ENCODE results near the gene TMPRSS2. TPM values are rescaled to one million over a fixed set of nuclear protein-coding genes. Genes with fewer than 3 reads are reported as not detected.

Gene TMPRSS2
- total and polyA plus RNA-seq, 3 donors from 2014 or later: 2.3 to 5.6 (median 3.9) TPM

GRCh38 chr21:41441546-41441945, 66.4 kb downstream of the TMPRSS2 start:
- H3K4me3 ChIP-seq: no peak overlapping the region
- intact Hi-C loops (cut with DNase I; ENCODE audit: low total_unique reads): no loop called here
- WGBS, 2 donors: 92 to 95% methylated on average over 14 of the region's 14 CpGs
- no peaks in the 10 kb centered on the region for H3K36me3 ChIP-seq (ENCODE audit: low read depth, missing control alignments)
- TF ChIP-seq, protein P1, sequence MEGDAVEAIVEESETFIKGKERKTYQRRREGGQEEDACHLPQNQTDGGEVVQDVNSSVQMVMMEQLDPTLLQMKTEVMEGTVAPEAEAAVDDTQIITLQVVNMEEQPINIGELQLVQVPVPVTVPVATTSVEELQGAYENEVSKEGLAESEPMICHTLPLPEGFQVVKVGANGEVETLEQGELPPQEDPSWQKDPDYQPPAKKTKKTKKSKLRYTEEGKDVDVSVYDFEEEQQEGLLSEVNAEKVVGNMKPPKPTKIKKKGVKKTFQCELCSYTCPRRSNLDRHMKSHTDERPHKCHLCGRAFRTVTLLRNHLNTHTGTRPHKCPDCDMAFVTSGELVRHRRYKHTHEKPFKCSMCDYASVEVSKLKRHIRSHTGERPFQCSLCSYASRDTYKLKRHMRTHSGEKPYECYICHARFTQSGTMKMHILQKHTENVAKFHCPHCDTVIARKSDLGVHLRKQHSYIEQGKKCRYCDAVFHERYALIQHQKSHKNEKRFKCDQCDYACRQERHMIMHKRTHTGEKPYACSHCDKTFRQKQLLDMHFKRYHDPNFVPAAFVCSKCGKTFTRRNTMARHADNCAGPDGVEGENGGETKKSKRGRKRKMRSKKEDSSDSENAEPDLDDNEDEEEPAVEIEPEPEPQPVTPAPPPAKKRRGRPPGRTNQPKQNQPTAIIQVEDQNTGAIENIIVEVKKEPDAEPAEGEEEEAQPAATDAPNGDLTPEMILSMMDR (IDR thresholded peaks at IDR 0.05): no peak
- no peak for TF ChIP-seq POLR2A (IDR thresholded peaks at IDR 0.05)
- no peaks in the 10 kb centered on the region for H3K4me1 ChIP-seq
- H3K9me3 ChIP-seq: no peaks in the 10 kb centered on the region
- no peaks in the 10 kb centered on the region for H3K27me3 ChIP-seq
- H3K27ac ChIP-seq: no peak overlapping the region
- no peak for DNase-seq

DNA sequence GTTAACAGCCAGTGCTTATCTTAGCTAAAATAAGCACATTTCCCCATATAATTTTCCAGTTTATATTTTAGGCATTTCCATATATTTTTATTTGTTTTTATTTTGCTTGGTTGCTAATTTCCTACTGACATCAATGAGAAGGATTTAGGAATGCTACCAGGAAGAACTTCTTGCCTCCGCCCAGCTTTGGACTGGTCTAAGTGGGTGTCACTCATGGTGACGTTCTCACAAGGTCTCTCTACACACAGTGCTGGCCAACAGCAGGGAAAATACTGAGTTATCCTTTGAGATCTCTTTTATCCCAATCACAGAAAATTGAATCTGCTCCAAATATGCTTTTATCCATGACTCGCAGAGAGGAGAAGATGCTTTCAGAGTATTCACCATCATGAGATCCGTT, 68.7 kb downstream of the TMPRSS2 start:
- TF ChIP-seq POLR2A (IDR thresholded peaks at IDR 0.05): no peak
- TF ChIP-seq, protein P1 (IDR thresholded peaks at IDR 0.05): no peak
- no peaks in the 10 kb centered on the region for H3K4me1 ChIP-seq
- 80 to 88% methylated on average over 4 of the region's 4 CpGs for WGBS, 2 donors
- H3K27me3 ChIP-seq: no peaks in the 10 kb centered on the region
- H3K27ac ChIP-seq: no peak overlapping the region
- no peak for DNase-seq
- H3K36me3 ChIP-seq (ENCODE audit: low read depth, missing control alignments): no peaks in the 10 kb centered on the region
- intact Hi-C loops (cut with DNase I; ENCODE audit: low total_unique reads): no loop called here
- no peak overlapping the region for H3K4me3 ChIP-seq
- H3K9me3 ChIP-seq: no peaks in the 10 kb centered on the region

DNA sequence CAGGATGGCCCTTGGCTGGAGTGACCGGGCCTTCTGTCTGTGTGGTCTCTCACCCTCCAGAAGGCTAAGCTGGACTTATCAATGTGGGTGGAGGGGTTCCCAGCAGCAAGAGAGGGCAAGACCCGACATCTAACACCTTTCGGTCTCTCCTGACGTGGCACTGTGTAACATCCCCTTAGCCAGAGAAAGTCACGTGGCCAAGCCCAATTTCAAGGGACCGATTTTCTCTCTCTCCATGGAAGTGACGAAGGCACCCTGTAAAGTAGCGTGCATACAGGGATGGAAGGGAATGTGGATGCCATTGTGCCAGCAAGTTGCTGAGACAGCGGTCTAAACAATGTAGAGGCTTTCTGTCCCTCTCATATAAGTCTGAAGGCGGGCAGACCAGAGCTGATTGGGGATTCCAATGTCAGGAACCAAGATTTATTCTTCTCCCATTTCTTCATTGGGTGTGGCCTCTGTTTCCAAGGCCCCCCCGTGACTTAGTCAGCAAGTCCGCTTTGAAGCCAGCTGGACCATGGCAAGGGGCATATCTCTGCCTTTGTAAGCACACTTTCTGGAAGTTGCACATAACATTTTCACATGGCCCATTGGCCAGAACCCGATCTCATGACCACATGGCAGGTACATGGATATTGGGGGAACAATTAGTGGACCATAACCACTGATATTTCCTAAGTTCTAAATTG, 69.4 kb downstream of the TMPRSS2 start:
- no peaks in the 10 kb centered on the region for H3K9me3 ChIP-seq
- H3K36me3 ChIP-seq (ENCODE audit: low read depth, missing control alignments): no peaks in the 10 kb centered on the region
- intact Hi-C loops (cut with DNase I; ENCODE audit: low total_unique reads): no loop called here
- no peaks in the 10 kb centered on the region for H3K27me3 ChIP-seq
- 87 to 91% methylated on average over 9 to 13 of the region's 13 CpGs for WGBS, 2 donors
- H3K4me3 ChIP-seq: no peak overlapping the region
- no peaks in the 10 kb centered on the region for H3K4me1 ChIP-seq
- TF ChIP-seq, protein P1 (IDR thresholded peaks at IDR 0.05): no peak
- no peak for TF ChIP-seq POLR2A (IDR thresholded peaks at IDR 0.05)
- no peak overlapping the region for H3K27ac ChIP-seq
- peak; percentile 9 for DNase-seq

GRCh38 chr21:41437729-41438128, 70.2 kb downstream of the TMPRSS2 start:
- intact Hi-C loops (cut with DNase I; ENCODE audit: low total_unique reads): no loop called here
- Histone ChIP-seq H3K4me3 (no peak overlapping the region), H3K27ac (no peak overlapping the region), H3K36me3 (ENCODE audit: low read depth, missing control alignments) (no peaks in the 10 kb centered on the region), H3K27me3 (no peaks in the 10 kb centered on the region), H3K9me3 (no peaks in the 10 kb centered on the region), H3K4me1 (no peaks in the 10 kb centered on the region)
- 72 to 84% methylated on average over 2 of the region's 2 CpGs for WGBS, 2 donors
- TF ChIP-seq, protein P1 (IDR thresholded peaks at IDR 0.05): no peak
- TF ChIP-seq POLR2A (IDR thresholded peaks at IDR 0.05): no peak
- no peak for DNase-seq

DNA sequence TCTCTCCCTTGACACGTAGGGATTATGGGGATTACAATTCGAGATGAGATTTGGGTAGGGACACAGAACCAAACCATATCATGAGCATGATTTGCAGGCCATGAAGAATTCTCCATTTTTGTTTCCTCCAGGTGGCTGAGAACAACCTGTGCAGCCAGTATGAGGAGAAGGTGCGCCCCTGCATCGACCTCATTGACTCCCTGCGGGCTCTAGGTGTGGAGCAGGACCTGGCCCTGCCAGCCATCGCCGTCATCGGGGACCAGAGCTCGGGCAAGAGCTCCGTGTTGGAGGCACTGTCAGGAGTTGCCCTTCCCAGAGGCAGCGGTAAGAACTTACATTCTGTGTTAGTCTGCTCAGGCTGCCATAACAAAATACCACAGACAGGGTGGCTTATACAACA, 72.3 kb downstream of the TMPRSS2 start:
- no peak overlapping the region for H3K4me3 ChIP-seq
- no peaks in the 10 kb centered on the region for H3K4me1 ChIP-seq
- no peaks in the 10 kb centered on the region for H3K27me3 ChIP-seq
- WGBS, 2 donors: 96 to 98% methylated on average over 10 to 11 of the region's 11 CpGs
- H3K36me3 ChIP-seq (ENCODE audit: low read depth, missing control alignments): no peaks in the 10 kb centered on the region
- peak; percentile 4 for DNase-seq
- H3K27ac ChIP-seq: no peak overlapping the region
- no peaks in the 10 kb centered on the region for H3K9me3 ChIP-seq
- no peak for TF ChIP-seq POLR2A (IDR thresholded peaks at IDR 0.05)
- TF ChIP-seq, protein P1 (IDR thresholded peaks at IDR 0.05): no peak
- intact Hi-C loops (cut with DNase I; ENCODE audit: low total_unique reads): no loop called here
